ENCODE results near the gene ISL2. TPM values are rescaled to one million over a fixed set of nuclear protein-coding genes. Genes with fewer than 3 reads are reported as not detected.

The ISL2 gene
- total and polyA plus RNA-seq, 4 donors, result 0.28 to 5.3 (median 2.7) TPM

- DNase-seq (ENCODE audit: low read depth in 4 of 6, low spot score in 6 of 6), result no peak
- no peaks in the 10 kb centered on the region for H3K36me3 ChIP-seq (ENCODE audit: control insufficient read depth, insufficient read depth, low read length)
- H3K4me1 ChIP-seq (ENCODE audit: control insufficient read depth, insufficient read depth, low read length), result no peaks in the 10 kb centered on the region
- H3K27me3 ChIP-seq (ENCODE audit: control insufficient read depth, insufficient read depth, low read length), result no peaks in the 10 kb centered on the region
- no peak overlapping the region for H3K27ac ChIP-seq (ENCODE audit: low read depth, low read length)
- no peaks in the 10 kb centered on the region for H3K9me3 ChIP-seq (ENCODE audit: control insufficient read depth, insufficient read depth, low read length)
- WGBS (ENCODE audit: insufficient coverage), result no CpG with 5 or more reads among the region's 2 CpGs
- H3K4me3 ChIP-seq (ENCODE audit: low read depth, low read length), result no peak overlapping the region
Measured at GRCh38 chr15:76363251-76363650, 26.7 kb downstream of the ISL2 start.

- 43% methylated on average over 1 of the region's 1 CpG for WGBS (ENCODE audit: insufficient coverage)
- Histone ChIP-seq H3K27me3 (ENCODE audit: control insufficient read depth, insufficient read depth, low read length) (no peaks in the 10 kb centered on the region), H3K9me3 (ENCODE audit: control insufficient read depth, insufficient read depth, low read length) (no peaks in the 10 kb centered on the region), H3K27ac (ENCODE audit: low read depth, low read length) (no peak overlapping the region), H3K4me3 (ENCODE audit: low read depth, low read length) (no peak overlapping the region), H3K36me3 (ENCODE audit: control insufficient read depth, insufficient read depth, low read length) (no peaks in the 10 kb centered on the region), H3K4me1 (ENCODE audit: control insufficient read depth, insufficient read depth, low read length) (no peaks in the 10 kb centered on the region)
- no peak for DNase-seq (ENCODE audit: low read depth in 4 of 6, low spot score in 6 of 6)
Measured at GRCh38 chr15:76366714-76367113, 30.1 kb downstream of the ISL2 start.

- no peaks in the 10 kb centered on the region for H3K9me3 ChIP-seq (ENCODE audit: control insufficient read depth, insufficient read depth, low read length)
- H3K4me1 ChIP-seq (ENCODE audit: control insufficient read depth, insufficient read depth, low read length), result no peaks in the 10 kb centered on the region
- no peak overlapping the region for H3K4me3 ChIP-seq (ENCODE audit: low read depth, low read length)
- WGBS (ENCODE audit: insufficient coverage), result 67% methylated on average over 8 of the region's 11 CpGs
- H3K36me3 ChIP-seq (ENCODE audit: control insufficient read depth, insufficient read depth, low read length), result no peaks in the 10 kb centered on the region
- DNase-seq (ENCODE audit: low read depth in 4 of 6, low spot score in 6 of 6), result peak in 1 of 6 donors; percentile 30
- no peak overlapping the region for H3K27ac ChIP-seq (ENCODE audit: low read depth, low read length)
- no peaks in the 10 kb centered on the region for H3K27me3 ChIP-seq (ENCODE audit: control insufficient read depth, insufficient read depth, low read length)
Measured at GRCh38 chr15:76368122-76368621, 31.6 kb downstream of the ISL2 start.

- Histone ChIP-seq H3K4me3 (ENCODE audit: low read depth, low read length) (no peak overlapping the region), H3K27ac (ENCODE audit: low read depth, low read length) (no peak overlapping the region), H3K27me3 (ENCODE audit: control insufficient read depth, insufficient read depth, low read length) (no peaks in the 10 kb centered on the region), H3K36me3 (ENCODE audit: control insufficient read depth, insufficient read depth, low read length) (peaks cover 3% of the 10 kb centered on the region), H3K9me3 (ENCODE audit: control insufficient read depth, insufficient read depth, low read length) (no peaks in the 10 kb centered on the region), H3K4me1 (ENCODE audit: control insufficient read depth, insufficient read depth, low read length) (no peaks in the 10 kb centered on the region)
- DNase-seq (ENCODE audit: low read depth in 4 of 6, low spot score in 6 of 6), result no peak
- WGBS (ENCODE audit: insufficient coverage), result 65% methylated on average over 2 of the region's 3 CpGs
Measured at GRCh38 chr15:76376029-76376428, 39.5 kb downstream of the ISL2 start.

- Histone ChIP-seq H3K36me3 (ENCODE audit: control insufficient read depth, insufficient read depth, low read length) (peaks cover 3% of the 10 kb centered on the region), H3K27ac (ENCODE audit: low read depth, low read length) (no peak overlapping the region), H3K27me3 (ENCODE audit: control insufficient read depth, insufficient read depth, low read length) (no peaks in the 10 kb centered on the region), H3K4me1 (ENCODE audit: control insufficient read depth, insufficient read depth, low read length) (no peaks in the 10 kb centered on the region), H3K4me3 (ENCODE audit: low read depth, low read length) (no peak overlapping the region), H3K9me3 (ENCODE audit: control insufficient read depth, insufficient read depth, low read length) (no peaks in the 10 kb centered on the region)
- WGBS (ENCODE audit: insufficient coverage), result 55% methylated on average over 6 of the region's 8 CpGs
- DNase-seq (ENCODE audit: low read depth in 4 of 6, low spot score in 6 of 6), result no peak
Measured at GRCh38 chr15:76376816-76377215, 40.2 kb downstream of the ISL2 start.

- Histone ChIP-seq H3K27ac (ENCODE audit: low read depth, low read length) (no peak overlapping the region), H3K4me1 (ENCODE audit: control insufficient read depth, insufficient read depth, low read length) (no peaks in the 10 kb centered on the region), H3K27me3 (ENCODE audit: control insufficient read depth, insufficient read depth, low read length) (no peaks in the 10 kb centered on the region), H3K36me3 (ENCODE audit: control insufficient read depth, insufficient read depth, low read length) (peaks cover 3% of the 10 kb centered on the region), H3K4me3 (ENCODE audit: low read depth, low read length) (no peak overlapping the region), H3K9me3 (ENCODE audit: control insufficient read depth, insufficient read depth, low read length) (no peaks in the 10 kb centered on the region)
- DNase-seq (ENCODE audit: low read depth in 4 of 6, low spot score in 6 of 6), result no peak
- WGBS (ENCODE audit: insufficient coverage), result 14% methylated on average over 1 of the region's 2 CpGs
Measured at GRCh38 chr15:76377217-76377616, 40.6 kb downstream of the ISL2 start.

- no peak for DNase-seq (ENCODE audit: low read depth in 4 of 6, low spot score in 6 of 6)
- peaks cover 3% of the 10 kb centered on the region for H3K36me3 ChIP-seq (ENCODE audit: control insufficient read depth, insufficient read depth, low read length)
- no peak overlapping the region for H3K27ac ChIP-seq (ENCODE audit: low read depth, low read length)
Measured at GRCh38 chr15:76377751-76378150, 41.2 kb downstream of the ISL2 start.

DNA sequence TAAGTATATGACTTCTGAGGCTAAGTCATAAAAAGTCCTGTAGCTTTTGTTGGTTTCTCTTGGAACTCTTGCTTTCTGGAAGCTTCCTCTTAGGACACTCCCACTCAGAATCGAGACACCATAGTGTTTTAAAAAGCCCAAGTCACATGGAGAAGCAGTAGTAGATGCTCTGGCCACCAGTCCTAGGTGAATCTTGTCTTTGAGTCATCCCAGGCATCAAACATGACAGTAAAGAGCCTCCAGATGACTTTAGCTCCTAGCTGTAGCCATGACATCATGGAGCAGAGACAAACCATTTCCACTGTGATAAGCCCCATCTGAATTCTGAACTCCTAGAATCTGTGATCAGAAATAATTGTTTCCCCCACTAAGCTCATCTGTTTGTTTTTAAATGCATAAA is 42.1 kb downstream of the ISL2 start:
- no peaks in the 10 kb centered on the region for H3K9me3 ChIP-seq (ENCODE audit: control insufficient read depth, insufficient read depth, low read length)
- H3K27ac ChIP-seq (ENCODE audit: low read depth, low read length), result no peak overlapping the region
- no peak overlapping the region for H3K4me3 ChIP-seq (ENCODE audit: low read depth, low read length)
- 100% methylated on average over 1 of the region's 1 CpG for WGBS (ENCODE audit: insufficient coverage)
- DNase-seq (ENCODE audit: low read depth in 4 of 6, low spot score in 6 of 6), result no peak
- H3K4me1 ChIP-seq (ENCODE audit: control insufficient read depth, insufficient read depth, low read length), result no peaks in the 10 kb centered on the region
- H3K36me3 ChIP-seq (ENCODE audit: control insufficient read depth, insufficient read depth, low read length), result peaks cover 3% of the 10 kb centered on the region
- H3K27me3 ChIP-seq (ENCODE audit: control insufficient read depth, insufficient read depth, low read length), result no peaks in the 10 kb centered on the region

More at GRCh38 chr15:76377751-76378150, 41.2 kb downstream of the ISL2 start:
- Histone ChIP-seq H3K4me3 (ENCODE audit: low read depth, low read length) (no peak overlapping the region), H3K9me3 (ENCODE audit: control insufficient read depth, insufficient read depth, low read length) (no peaks in the 10 kb centered on the region), H3K4me1 (ENCODE audit: control insufficient read depth, insufficient read depth, low read length) (no peaks in the 10 kb centered on the region), H3K27me3 (ENCODE audit: control insufficient read depth, insufficient read depth, low read length) (no peaks in the 10 kb centered on the region)

GRCh38 chr15:76380249-76380648 is 43.7 kb downstream of the ISL2 start:
- H3K27me3 ChIP-seq (ENCODE audit: control insufficient read depth, insufficient read depth, low read length), result no peaks in the 10 kb centered on the region
- no peaks in the 10 kb centered on the region for H3K9me3 ChIP-seq (ENCODE audit: control insufficient read depth, insufficient read depth, low read length)
- no peak overlapping the region for H3K27ac ChIP-seq (ENCODE audit: low read depth, low read length)
- no peak overlapping the region for H3K4me3 ChIP-seq (ENCODE audit: low read depth, low read length)
- no CpG with 5 or more reads among the region's 1 CpG for WGBS (ENCODE audit: insufficient coverage)
- DNase-seq (ENCODE audit: low read depth in 4 of 6, low spot score in 6 of 6), result no peak
- peaks cover 3% of the 10 kb centered on the region for H3K36me3 ChIP-seq (ENCODE audit: control insufficient read depth, insufficient read depth, low read length)
- H3K4me1 ChIP-seq (ENCODE audit: control insufficient read depth, insufficient read depth, low read length), result no peaks in the 10 kb centered on the region

GRCh38 chr15:76381366-76381765 is 44.8 kb downstream of the ISL2 start:
- no peak for DNase-seq (ENCODE audit: low read depth in 4 of 6, low spot score in 6 of 6)
- H3K4me3 ChIP-seq (ENCODE audit: low read depth, low read length), result no peak overlapping the region
- H3K36me3 ChIP-seq (ENCODE audit: control insufficient read depth, insufficient read depth, low read length), result no peaks in the 10 kb centered on the region
- no peak overlapping the region for H3K27ac ChIP-seq (ENCODE audit: low read depth, low read length)
- WGBS (ENCODE audit: insufficient coverage), result 88% methylated on average over 2 of the region's 4 CpGs
- H3K4me1 ChIP-seq (ENCODE audit: control insufficient read depth, insufficient read depth, low read length), result no peaks in the 10 kb centered on the region
- H3K9me3 ChIP-seq (ENCODE audit: control insufficient read depth, insufficient read depth, low read length), result no peaks in the 10 kb centered on the region
- H3K27me3 ChIP-seq (ENCODE audit: control insufficient read depth, insufficient read depth, low read length), result no peaks in the 10 kb centered on the region

All from spinal cord (tissue), 10 donors.